ENCODE data around the gene FAT1. TPM values are rescaled to one million over a fixed set of nuclear protein-coding genes. Genes with fewer than 3 reads are reported as not detected.

Gene FAT1
- total and polyA plus RNA-seq, 2 donors (not counting 1 experiment from before 2014, with no cell fraction given): 151 to 729 TPM

GRCh38 chr4:186557061-186557460, 166.6 kb downstream of the FAT1 start:
- H4K20me1 ChIP-seq (ENCODE audit: control insufficient read depth, extremely low read depth, insufficient read depth, low read length): no peaks in the 10 kb centered on the region
- H3K79me2 ChIP-seq (ENCODE audit: control insufficient read depth, insufficient read depth, low read length): no peaks in the 10 kb centered on the region
- H3K4me2 ChIP-seq (ENCODE audit: extremely low read depth, insufficient read depth, low read length): no peak overlapping the region
- no peaks in the 10 kb centered on the region for H3K36me3 ChIP-seq (ENCODE audit: control insufficient read depth, insufficient read depth, low read length)
- TF ChIP-seq EZH2 (IDR thresholded peaks at IDR 0.05; ENCODE audit: low read length, missing control alignments) (no peak), CTCF (conservative IDR thresholded peaks at IDR 0.05 in 1 of 2, IDR thresholded peaks at IDR 0.05 in 1 of 2; ENCODE audit: low read depth in 1 of 2, low read length in 2 of 2) (no peak)
- H3K4me1 ChIP-seq (ENCODE audit: control insufficient read depth, extremely low read depth, insufficient read depth, low read length): no peaks in the 10 kb centered on the region
- H3K27ac ChIP-seq (ENCODE audit: insufficient read depth, low read length): no peak overlapping the region
- no peaks in the 10 kb centered on the region for H3K9me3 ChIP-seq (ENCODE audit: control insufficient read depth, insufficient read depth, low read depth, low read length)
- no peak overlapping the region for H3K4me3 ChIP-seq (replicated peaks in 1 of 4; ENCODE audit: control extremely low read depth in 1 of 4, insufficient read depth in 1 of 4, low read depth in 3 of 4, low read length in 4 of 4)
- no peak overlapping the region for H3K9ac ChIP-seq (ENCODE audit: insufficient read depth, low read length)
- no peaks in the 10 kb centered on the region for H3K27me3 ChIP-seq (ENCODE audit: control insufficient read depth, insufficient read depth, low read length)
- H2AFZ ChIP-seq (ENCODE audit: low read length): no peak overlapping the region
- DNase-seq (ENCODE audit: low read depth in 2 of 2): no peak

GRCh38 chr4:186554914-186555827, 168.5 kb downstream of the FAT1 start, which contains the start of gene MTNR1A:
TSS of gene MTNR1A (minus strand) at chr4:186555567. CDS start at chr4:186555365, 202 bp downstream.
- Histone ChIP-seq H3K79me2 (ENCODE audit: control insufficient read depth, insufficient read depth, low read length) (no peaks in the 10 kb centered on the region), H3K36me3 (ENCODE audit: control insufficient read depth, insufficient read depth, low read length) (no peaks in the 10 kb centered on the region), H3K9me3 (ENCODE audit: control insufficient read depth, insufficient read depth, low read depth, low read length) (no peaks in the 10 kb centered on the region), H3K4me1 (ENCODE audit: control insufficient read depth, extremely low read depth, insufficient read depth, low read length) (no peaks in the 10 kb centered on the region), H4K20me1 (ENCODE audit: control insufficient read depth, extremely low read depth, insufficient read depth, low read length) (no peaks in the 10 kb centered on the region), H3K4me3 (replicated peaks in 1 of 4; ENCODE audit: control extremely low read depth in 1 of 4, insufficient read depth in 1 of 4, low read depth in 3 of 4, low read length in 4 of 4) (peak within 1 kb of the TSS in 3 of 4 experiments; percentile 27 to 45 (median 34)), H3K27me3 (ENCODE audit: control insufficient read depth, insufficient read depth, low read length) (no peaks in the 10 kb centered on the region), H2AFZ (ENCODE audit: low read length) (no peak within 1 kb of the TSS), H3K9ac (ENCODE audit: insufficient read depth, low read length) (no peak within 1 kb of the TSS), H3K4me2 (ENCODE audit: extremely low read depth, insufficient read depth, low read length) (peak within 1 kb of the TSS; percentile 18), H3K27ac (ENCODE audit: insufficient read depth, low read length) (no peak within 1 kb of the TSS)
- peak; percentile 14 to 17 for DNase-seq (ENCODE audit: low read depth in 2 of 2)
- TF ChIP-seq CTCF (conservative IDR thresholded peaks at IDR 0.05 in 1 of 2, IDR thresholded peaks at IDR 0.05 in 1 of 2; ENCODE audit: low read depth in 1 of 2, low read length in 2 of 2) (no peak), EZH2 (IDR thresholded peaks at IDR 0.05; ENCODE audit: low read length, missing control alignments) (peak; percentile 53)

GRCh38 chr4:186554539-186554913, 169.1 kb downstream of the FAT1 start:
- TF ChIP-seq CTCF (conservative IDR thresholded peaks at IDR 0.05 in 1 of 2, IDR thresholded peaks at IDR 0.05 in 1 of 2; ENCODE audit: low read depth in 1 of 2, low read length in 2 of 2) (peak; percentile 8 to 13), EZH2 (IDR thresholded peaks at IDR 0.05; ENCODE audit: low read length, missing control alignments) (peak; percentile 47)
- Histone ChIP-seq H3K36me3 (ENCODE audit: control insufficient read depth, insufficient read depth, low read length) (no peaks in the 10 kb centered on the region), H3K79me2 (ENCODE audit: control insufficient read depth, insufficient read depth, low read length) (no peaks in the 10 kb centered on the region), H2AFZ (ENCODE audit: low read length) (no peak overlapping the region), H3K9ac (ENCODE audit: insufficient read depth, low read length) (no peak overlapping the region), H3K9me3 (ENCODE audit: control insufficient read depth, insufficient read depth, low read depth, low read length) (no peaks in the 10 kb centered on the region), H4K20me1 (ENCODE audit: control insufficient read depth, extremely low read depth, insufficient read depth, low read length) (no peaks in the 10 kb centered on the region), H3K27me3 (ENCODE audit: control insufficient read depth, insufficient read depth, low read length) (no peaks in the 10 kb centered on the region), H3K4me2 (ENCODE audit: extremely low read depth, insufficient read depth, low read length) (peak overlapping the region; percentile 18), H3K4me1 (ENCODE audit: control insufficient read depth, extremely low read depth, insufficient read depth, low read length) (no peaks in the 10 kb centered on the region), H3K27ac (ENCODE audit: insufficient read depth, low read length) (no peak overlapping the region), H3K4me3 (replicated peaks in 1 of 4; ENCODE audit: control extremely low read depth in 1 of 4, insufficient read depth in 1 of 4, low read depth in 3 of 4, low read length in 4 of 4) (peak overlapping the region in 2 of 4 experiments; percentile 34 to 45)
- peak; percentile 20 to 23 for DNase-seq (ENCODE audit: low read depth in 2 of 2)

Measured in fibroblast of lung (primary cell).